ENCODE data around the gene SPA17. TPM values are rescaled to one million over a fixed set of nuclear protein-coding genes. Genes with fewer than 3 reads are reported as not detected.

The SPA17 gene
- total RNA-seq, 1 experiment from 2014 or later, result 5.4 TPM

DNA sequence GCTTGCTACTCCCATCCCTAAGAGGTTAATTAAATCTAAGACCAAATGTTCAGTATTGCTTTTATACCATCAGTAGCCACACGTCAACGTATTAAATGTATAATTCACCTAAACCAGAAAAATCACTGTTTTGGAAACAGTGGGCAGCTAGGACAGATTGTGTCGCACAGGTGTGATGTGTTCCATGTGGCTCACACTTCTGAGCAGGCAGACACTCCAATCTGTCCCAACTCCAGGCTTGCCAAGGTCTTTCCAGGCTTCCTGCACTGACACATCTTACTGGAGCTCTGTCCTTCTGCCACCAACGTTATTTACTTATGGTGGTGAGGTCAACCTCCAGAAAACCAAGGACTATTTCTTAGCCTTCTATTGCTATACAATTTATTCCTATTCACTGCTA is 11.6 kb upstream of the SPA17 start:
- TF ChIP-seq, protein P1, sequence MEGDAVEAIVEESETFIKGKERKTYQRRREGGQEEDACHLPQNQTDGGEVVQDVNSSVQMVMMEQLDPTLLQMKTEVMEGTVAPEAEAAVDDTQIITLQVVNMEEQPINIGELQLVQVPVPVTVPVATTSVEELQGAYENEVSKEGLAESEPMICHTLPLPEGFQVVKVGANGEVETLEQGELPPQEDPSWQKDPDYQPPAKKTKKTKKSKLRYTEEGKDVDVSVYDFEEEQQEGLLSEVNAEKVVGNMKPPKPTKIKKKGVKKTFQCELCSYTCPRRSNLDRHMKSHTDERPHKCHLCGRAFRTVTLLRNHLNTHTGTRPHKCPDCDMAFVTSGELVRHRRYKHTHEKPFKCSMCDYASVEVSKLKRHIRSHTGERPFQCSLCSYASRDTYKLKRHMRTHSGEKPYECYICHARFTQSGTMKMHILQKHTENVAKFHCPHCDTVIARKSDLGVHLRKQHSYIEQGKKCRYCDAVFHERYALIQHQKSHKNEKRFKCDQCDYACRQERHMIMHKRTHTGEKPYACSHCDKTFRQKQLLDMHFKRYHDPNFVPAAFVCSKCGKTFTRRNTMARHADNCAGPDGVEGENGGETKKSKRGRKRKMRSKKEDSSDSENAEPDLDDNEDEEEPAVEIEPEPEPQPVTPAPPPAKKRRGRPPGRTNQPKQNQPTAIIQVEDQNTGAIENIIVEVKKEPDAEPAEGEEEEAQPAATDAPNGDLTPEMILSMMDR (IDR thresholded peaks at IDR 0.05; ENCODE audit: unreplicated experiment), result no peak
- Mint-ChIP-seq H3K27ac (ENCODE audit: unreplicated experiment) (no peak overlapping the region), H3K27me3 (ENCODE audit: unreplicated experiment) (no peaks in the 10 kb centered on the region), H3K36me3 (ENCODE audit: insufficient read depth, unreplicated experiment) (no peaks in the 10 kb centered on the region), H3K9me3 (ENCODE audit: low read depth, unreplicated experiment) (no peaks in the 10 kb centered on the region), H3K4me1 (ENCODE audit: low read depth, unreplicated experiment) (no peaks in the 10 kb centered on the region), H3K4me3 (ENCODE audit: low read depth, unreplicated experiment) (no peak overlapping the region)
- no TSS peak for BruUV-seq (replicated peaks)
- DNase-seq, result no peak
- CTCF ChIA-PET, result no interaction called here
- intact Hi-C loops (cut with micrococcal nuclease; ENCODE audit: unreplicated experiment), result no loop called here

DNA sequence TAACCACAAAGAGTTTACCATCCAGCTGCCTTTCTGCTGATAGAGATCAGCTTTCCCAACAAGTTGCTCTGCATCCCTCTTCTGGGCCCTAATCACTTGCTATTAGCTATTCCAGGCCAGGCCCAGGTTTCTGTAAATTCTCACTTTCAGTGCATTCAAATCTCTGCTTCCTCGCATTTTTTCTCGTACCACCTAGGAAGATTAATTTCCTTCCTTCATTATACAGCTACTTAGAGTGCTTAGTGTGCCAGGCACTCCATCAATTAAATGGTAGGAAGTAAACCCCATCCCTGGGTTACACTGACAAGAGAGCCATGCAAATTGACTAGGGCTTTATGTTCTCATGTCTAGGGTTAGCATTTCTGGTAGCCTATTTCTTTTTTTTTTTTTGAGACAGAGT is 9.8 kb upstream of the SPA17 start:
- no TSS peak for BruUV-seq (replicated peaks)
- intact Hi-C loops (cut with micrococcal nuclease; ENCODE audit: unreplicated experiment), result no loop called here
- Mint-ChIP-seq H3K4me3 (ENCODE audit: low read depth, unreplicated experiment) (no peak overlapping the region), H3K27me3 (ENCODE audit: unreplicated experiment) (no peaks in the 10 kb centered on the region), H3K36me3 (ENCODE audit: insufficient read depth, unreplicated experiment) (no peaks in the 10 kb centered on the region), H3K4me1 (ENCODE audit: low read depth, unreplicated experiment) (no peaks in the 10 kb centered on the region), H3K9me3 (ENCODE audit: low read depth, unreplicated experiment) (no peaks in the 10 kb centered on the region), H3K27ac (ENCODE audit: unreplicated experiment) (no peak overlapping the region)
- DNase-seq, result no peak
- TF ChIP-seq, protein P1 (IDR thresholded peaks at IDR 0.05; ENCODE audit: unreplicated experiment), result no peak
- CTCF ChIA-PET, result interaction anchor here (0.7 kb wide), 1 partner anchor 366 kb away, joined by 5 read pairs; no protein-coding TSS in a partner anchor

- H3K4me1 Mint-ChIP-seq (ENCODE audit: low read depth, unreplicated experiment), result no peaks in the 10 kb centered on the region
- intact Hi-C loops (cut with micrococcal nuclease; ENCODE audit: unreplicated experiment), result no loop called here
These were observed 6.1 kb upstream of the SPA17 start for GRCh38 chr11:124667601-124668000.

DNA sequence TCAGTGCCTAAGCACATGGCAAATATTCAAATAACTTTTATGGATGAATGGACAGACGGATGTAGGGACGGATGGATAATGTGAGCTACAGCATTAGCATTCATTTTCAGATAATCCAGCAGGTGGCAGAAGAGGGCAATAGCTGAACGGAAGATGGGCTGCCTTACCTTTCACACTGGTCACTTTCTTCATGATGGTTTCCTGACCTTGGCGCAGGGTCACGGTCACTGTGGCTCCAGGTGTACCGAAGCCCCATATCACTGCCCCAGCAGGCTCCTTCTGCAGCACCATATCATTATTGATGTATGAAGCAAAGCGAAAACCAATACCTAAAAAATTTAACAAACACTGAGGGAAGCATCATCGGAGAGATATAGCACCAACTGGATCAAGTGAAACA is 4.5 kb upstream of the SPA17 start:
- TF ChIP-seq, protein P1 (IDR thresholded peaks at IDR 0.05; ENCODE audit: unreplicated experiment), result peak; percentile 34
- peak; percentile 51 for DNase-seq
- Mint-ChIP-seq H3K27ac (ENCODE audit: unreplicated experiment) (no peak overlapping the region), H3K27me3 (ENCODE audit: unreplicated experiment) (no peaks in the 10 kb centered on the region), H3K4me3 (ENCODE audit: low read depth, unreplicated experiment) (no peak overlapping the region), H3K9me3 (ENCODE audit: low read depth, unreplicated experiment) (no peaks in the 10 kb centered on the region), H3K4me1 (ENCODE audit: low read depth, unreplicated experiment) (no peaks in the 10 kb centered on the region), H3K36me3 (ENCODE audit: insufficient read depth, unreplicated experiment) (peaks cover 14% of the 10 kb centered on the region)
- BruUV-seq (replicated peaks), result no TSS peak
- intact Hi-C loops (cut with micrococcal nuclease; ENCODE audit: unreplicated experiment), result loop anchor here (1.0 kb wide), 4 partner anchors 94 to 198 kb away; no protein-coding TSS in a partner anchor
- CTCF ChIA-PET, result interaction anchor here (0.6 to 1.5 kb wide), 11 partner anchors 14 to 736 kb away, joined by 3 to 16 read pairs (median 5); partner anchors contain the start of gene ESAM

More at GRCh38 chr11:124667601-124668000, 6.1 kb upstream of the SPA17 start:
- BruUV-seq (replicated peaks), result no TSS peak
- no peak for DNase-seq
- H3K36me3 Mint-ChIP-seq (ENCODE audit: insufficient read depth, unreplicated experiment), result no peaks in the 10 kb centered on the region
- H3K9me3 Mint-ChIP-seq (ENCODE audit: low read depth, unreplicated experiment), result no peaks in the 10 kb centered on the region
- H3K4me3 Mint-ChIP-seq (ENCODE audit: low read depth, unreplicated experiment), result no peak overlapping the region
- TF ChIP-seq, protein P1 (IDR thresholded peaks at IDR 0.05; ENCODE audit: unreplicated experiment), result no peak
- H3K27me3 Mint-ChIP-seq (ENCODE audit: unreplicated experiment), result no peaks in the 10 kb centered on the region
- CTCF ChIA-PET, result no interaction called here
- H3K27ac Mint-ChIP-seq (ENCODE audit: unreplicated experiment), result no peak overlapping the region
